CD4-positive, alpha-beta memory T cell (primary cell): ENCODE results near the gene PLPPR3. TPM values are rescaled to one million over a fixed set of nuclear protein-coding genes. Genes with fewer than 3 reads are reported as not detected.

Experiments used
- CTCF ChIA-PET: fragments of 350-600 bp; sonication (Branson Sonifier 250); formaldehyde crosslinking; loops from one replicate; lab custom pipeline; 2021; ENCODE audit warnings: inconsistent platforms; ENCODE audit not compliant: partially characterized antibody; lab: Charles Lee
- POLR2A ChIA-PET: fragments of 350-600 bp; sonication (Branson Sonifier 250); formaldehyde crosslinking; loops from one replicate; lab custom pipeline; 2021; ENCODE audit not compliant: partially characterized antibody; lab: Charles Lee
- DNase-seq, 5 donors: peaks; one replicate each; pipeline versions ENCODE4 v3.0.0 to v3.0.0-alpha.2; 2020 to 2022; ENCODE audit warnings: mixed read lengths in 1 of 5
- H3K27ac ChIP-seq: one replicate; pipeline ENCODE4 v1.7.0; 2013; ENCODE audit warnings: low read depth, low read length
- H3K27me3 ChIP-seq: 2 replicates; pipeline ENCODE4 v1.7.0; 2013; ENCODE audit warnings: mild to moderate bottlenecking, low read length, moderate library complexity; ENCODE audit not compliant: insufficient read depth
- H3K36me3 ChIP-seq: 2 replicates; pipeline ENCODE4 v1.7.0; 2013; ENCODE audit warnings: mild to moderate bottlenecking, low read length, moderate library complexity; ENCODE audit not compliant: insufficient read depth
- H3K4me1 ChIP-seq: 2 replicates; pipeline ENCODE4 v1.7.0; 2013; ENCODE audit warnings: mild to moderate bottlenecking, low read length, moderate library complexity; ENCODE audit not compliant: insufficient read depth
- H3K4me3 ChIP-seq, 2 donors: one replicate each; pipeline ENCODE4 v1.7.0; 2013; ENCODE audit warnings: low read length in 2 of 2, mild to moderate bottlenecking in 1 of 2
- H3K9me3 ChIP-seq, 2 donors: one replicate each; pipeline ENCODE4 v1.7.0; 2013; ENCODE audit warnings: low read length in 2 of 2, control low read depth in 1 of 2; ENCODE audit not compliant: control insufficient read depth in 1 of 2
- H3K27ac Mint-ChIP-seq, 7 donors: one replicate each; pipeline ENCODE4 v1.8.0; 2020 to 2021; ENCODE audit warnings: mixed read lengths in 7 of 7, mild to moderate bottlenecking in 6 of 7, inconsistent platforms in 3 of 7, moderate library complexity in 3 of 7
- H3K27me3 Mint-ChIP-seq, 2 donors: one replicate each; pipeline ENCODE4 v1.8.0; 2020 to 2021; ENCODE audit warnings: mixed read lengths in 2 of 2
- H3K36me3 Mint-ChIP-seq, 2 donors: one replicate each; pipeline ENCODE4 v1.8.0; 2020 to 2021; ENCODE audit warnings: mixed read lengths in 2 of 2, inconsistent platforms in 1 of 2, mild to moderate bottlenecking in 1 of 2
- H3K4me1 Mint-ChIP-seq, 4 donors: one replicate each; pipeline ENCODE4 v1.8.0; 2020 to 2021; ENCODE audit warnings: mixed read lengths in 4 of 4, mild to moderate bottlenecking in 1 of 4
- H3K4me3 Mint-ChIP-seq, 8 donors: one replicate each; pipeline ENCODE4 v1.8.0; 2020 to 2021; ENCODE audit warnings: mixed read lengths in 8 of 8, mild to moderate bottlenecking in 7 of 8, moderate library complexity in 6 of 8, inconsistent platforms in 3 of 8
- H3K9me3 Mint-ChIP-seq, 8 donors: one replicate each; pipeline ENCODE4 v1.8.0; 2020 to 2021; ENCODE audit warnings: mixed read lengths in 8 of 8, mild to moderate bottlenecking in 5 of 8, inconsistent platforms in 3 of 8, moderate library complexity in 1 of 8
- intact Hi-C: fragments of 100-400 bp; cut with micrococcal nuclease; formaldehyde crosslinking; loops from one replicate; pipeline ENCODE4 v1.15.1; 2023
- polyA plus RNA-seq, 2 donors: library from polyadenylated mRNA; unstranded; fragments of 300-500 nt; fragmentation: Illumina TruSeq; gene quantifications; one replicate each; pipeline ENCODE4 v1.2.3, GENCODE V29; 2021
- total RNA-seq, 2 experiments: library from RNA; stranded (reverse); gene quantifications; one replicate each; pipeline ENCODE4 v1.2.3, GENCODE V29; 2021

PLPPR3 gene
- total and polyA plus RNA-seq, 4 experiments from 2014 or later: not detected

DNA sequence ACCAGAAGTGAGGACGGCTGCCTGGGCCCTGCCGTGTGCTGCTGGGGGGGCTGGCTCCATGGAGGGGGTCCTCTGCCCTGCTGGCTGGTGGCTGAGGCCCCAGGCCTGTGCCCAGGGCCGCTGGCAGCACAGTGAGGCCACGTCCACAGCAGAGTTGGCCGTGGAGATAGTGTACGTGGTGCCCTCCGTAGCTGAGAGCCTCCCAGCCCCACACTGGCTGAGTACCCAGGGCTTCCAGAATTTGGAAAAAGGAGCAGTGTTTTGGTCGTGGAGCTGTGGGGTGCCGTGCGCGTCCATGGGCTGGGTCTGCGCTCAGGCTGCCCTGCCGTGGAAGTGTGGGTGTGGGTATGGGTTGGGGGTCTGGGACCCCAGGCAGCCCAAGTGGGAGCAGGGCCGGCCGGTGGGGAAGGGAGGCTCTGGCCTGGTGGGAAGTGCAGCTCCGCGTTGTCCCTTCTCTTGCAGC, 18.6 kb downstream of the PLPPR3 start:
- H3K9me3 Mint-ChIP-seq: peaks cover 0 to 4% (median 0%) of the 10 kb centered on the region in 8 donors
- Histone ChIP-seq H3K4me3 (no peak overlapping the region), H3K9me3 (no peaks in the 10 kb centered on the region), H3K36me3 (peaks cover 45% of the 10 kb centered on the region), H3K27ac (no peak overlapping the region), H3K4me1 (peaks cover 54% of the 10 kb centered on the region), H3K27me3 (no peaks in the 10 kb centered on the region)
- no peaks in the 10 kb centered on the region for H3K27me3 Mint-ChIP-seq
- intact Hi-C loops: no loop called here
- POLR2A ChIA-PET: no interaction called here
- CTCF ChIA-PET: no interaction called here
- peaks cover 18 to 57% of the 10 kb centered on the region in 2 donors for H3K36me3 Mint-ChIP-seq
- peak overlapping the region in 4 of 8 donors; percentile 11 to 91 (median 38) for H3K4me3 Mint-ChIP-seq
- H3K4me1 Mint-ChIP-seq: peaks cover 29 to 63% (median 46%) of the 10 kb centered on the region in 4 donors
- H3K27ac Mint-ChIP-seq: peak overlapping the region in 6 of 7 donors; percentile 31 to 90 (median 50)
- no peak for DNase-seq

DNA sequence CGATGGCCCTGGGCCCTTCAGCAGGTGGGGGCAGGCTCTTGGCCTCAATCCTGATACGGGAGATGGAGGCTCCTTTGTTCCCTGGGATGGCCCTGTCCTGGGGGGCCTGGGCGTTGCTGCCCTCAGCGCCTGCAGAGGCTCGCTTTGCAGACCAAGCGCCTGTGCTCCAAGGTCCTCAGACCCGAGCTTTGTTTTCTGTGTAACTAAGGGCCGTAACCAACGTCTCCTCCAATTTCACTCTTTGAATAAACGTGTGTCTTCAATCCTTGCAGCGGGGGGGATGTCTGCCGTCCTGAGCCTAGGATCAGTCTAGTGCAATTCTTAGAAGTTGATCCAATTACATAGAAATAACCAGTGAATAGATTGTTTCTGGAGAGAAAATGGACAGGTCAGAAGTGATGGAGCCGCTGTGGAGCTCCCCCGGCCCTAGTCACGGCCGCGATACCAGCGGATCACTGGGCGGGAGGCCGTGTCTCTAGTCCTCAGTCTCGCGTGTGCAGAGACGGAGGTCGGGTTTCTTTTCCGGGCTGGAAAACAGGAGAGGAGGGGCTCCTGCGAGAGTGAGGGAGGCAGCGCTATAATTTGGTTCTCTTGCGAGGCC, 19.2 kb downstream of the PLPPR3 start:
- H3K9me3 ChIP-seq: no peaks in the 10 kb centered on the region
- H3K4me3 ChIP-seq: no peak overlapping the region
- Mint-ChIP-seq H3K4me1 (peaks cover 25 to 61% (median 44%) of the 10 kb centered on the region in 4 donors), H3K4me3 (peak overlapping the region in 7 of 8 donors; percentile 51 to 91 (median 80)), H3K27ac (peak overlapping the region in 6 of 7 donors; percentile 50 to 92 (median 84)), H3K9me3 (peaks cover 0 to 4% (median 0%) of the 10 kb centered on the region in 8 donors), H3K27me3 (no peaks in the 10 kb centered on the region), H3K36me3 (peaks cover 13 to 52% of the 10 kb centered on the region in 2 donors)
- H3K27ac ChIP-seq: peak overlapping the region; percentile 42
- no peaks in the 10 kb centered on the region for H3K27me3 ChIP-seq
- peaks cover 40% of the 10 kb centered on the region for H3K36me3 ChIP-seq
- intact Hi-C loops: no loop called here
- ChIA-PET CTCF (no interaction called here), POLR2A (interaction anchor here (0.9 kb wide), 1 partner anchor 467 kb away, joined by 3 read pairs; the partner anchor contains the start of gene CIRBP)
- H3K4me1 ChIP-seq: peaks cover 54% of the 10 kb centered on the region
- no peak for DNase-seq

DNA sequence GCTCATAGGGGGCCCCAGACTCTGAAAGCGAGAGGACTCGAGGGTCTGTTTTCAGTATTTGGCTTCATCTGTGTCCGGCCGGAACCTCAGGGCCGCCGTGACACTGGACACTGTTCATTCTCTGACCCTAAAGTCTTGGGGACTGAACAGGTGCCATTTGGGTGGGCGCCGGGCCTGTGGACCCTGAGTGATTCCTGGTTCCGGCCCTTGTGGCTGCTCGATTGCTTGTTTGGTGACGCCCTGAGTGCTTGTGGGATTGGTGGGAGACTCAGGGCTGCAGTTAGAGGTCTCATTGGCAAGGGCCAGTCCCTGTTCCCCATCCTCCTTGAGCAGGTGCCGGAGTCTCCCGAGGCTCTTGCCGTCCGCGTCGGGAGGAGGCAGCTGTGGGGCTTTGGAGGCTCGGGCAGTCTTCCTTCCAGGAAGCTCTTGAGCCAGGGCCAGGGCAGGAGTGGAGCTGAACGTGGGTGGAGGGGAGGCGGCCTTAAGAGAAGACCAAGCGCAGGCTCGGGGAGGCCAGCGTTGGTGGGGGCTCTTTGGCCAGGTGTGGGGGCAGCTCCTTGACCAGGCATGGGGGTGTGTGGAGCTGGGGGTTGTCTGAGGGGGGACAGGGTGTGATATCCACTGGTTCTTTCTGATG, 19.8 kb downstream of the PLPPR3 start:
- Mint-ChIP-seq H3K4me1 (peaks cover 22 to 56% (median 38%) of the 10 kb centered on the region in 4 donors), H3K36me3 (peaks cover 7 to 46% of the 10 kb centered on the region in 2 donors), H3K9me3 (peaks cover 0 to 1% (median 0%) of the 10 kb centered on the region in 8 donors), H3K4me3 (peak overlapping the region; percentile 63 to 91 (median 82)), H3K27ac (peak overlapping the region; percentile 29 to 92 (median 76)), H3K27me3 (no peaks in the 10 kb centered on the region)
- POLR2A ChIA-PET: interaction anchor here (0.9 kb wide), 1 partner anchor 467 kb away, joined by 3 read pairs; the partner anchor contains the start of gene CIRBP
- Histone ChIP-seq H3K27me3 (no peaks in the 10 kb centered on the region), H3K27ac (peak overlapping the region; percentile 42), H3K36me3 (peaks cover 34% of the 10 kb centered on the region), H3K4me3 (peak overlapping the region in 1 of 2 donors; percentile 38), H3K9me3 (no peaks in the 10 kb centered on the region), H3K4me1 (peaks cover 54% of the 10 kb centered on the region)
- intact Hi-C loops: no loop called here
- DNase-seq: no peak
- CTCF ChIA-PET: no interaction called here

- H3K27ac ChIP-seq: peak overlapping the region; percentile 42
- Mint-ChIP-seq H3K27me3 (no peaks in the 10 kb centered on the region), H3K27ac (peak overlapping the region in 6 of 7 donors; percentile 48 to 93 (median 70)), H3K9me3 (peaks cover 0 to 1% (median 0%) of the 10 kb centered on the region in 8 donors), H3K4me1 (peaks cover 25 to 62% (median 42%) of the 10 kb centered on the region in 4 donors), H3K36me3 (peaks cover 7 to 44% of the 10 kb centered on the region in 2 donors), H3K4me3 (peak overlapping the region; percentile 67 to 91 (median 82))
- no peaks in the 10 kb centered on the region for H3K27me3 ChIP-seq
- peaks cover 27% of the 10 kb centered on the region for H3K36me3 ChIP-seq
- ChIA-PET CTCF (interaction anchor here (0.5 kb wide), 1 partner anchor 27 kb away, joined by 3 read pairs; no protein-coding TSS in a partner anchor), POLR2A (interaction anchor here (0.8 to 1.4 kb wide), 6 partner anchors 8 to 468 kb away, joined by 3 to 4 read pairs (median 3); partner anchors contain the start of genes CIRBP and WDR18)
- H3K4me3 ChIP-seq: peak overlapping the region; percentile 29 to 38
- intact Hi-C loops: no loop called here
- H3K4me1 ChIP-seq: peaks cover 58% of the 10 kb centered on the region
- no peaks in the 10 kb centered on the region for H3K9me3 ChIP-seq
- DNase-seq: peak in 1 of 5 donors; percentile 33
These were observed 20.5 kb downstream of the PLPPR3 start for GRCh38 chr19:801030-801860.

GRCh38 chr19:800360-801029, 21.3 kb downstream of the PLPPR3 start:
- intact Hi-C loops: no loop called here
- CTCF ChIA-PET: no interaction called here
- no peak for DNase-seq
- Mint-ChIP-seq H3K4me3 (peak overlapping the region; percentile 77 to 94 (median 87)), H3K27me3 (no peaks in the 10 kb centered on the region), H3K4me1 (peaks cover 25 to 62% (median 42%) of the 10 kb centered on the region in 4 donors), H3K9me3 (peaks cover 0 to 1% (median 0%) of the 10 kb centered on the region in 8 donors), H3K36me3 (peaks cover 7 to 44% of the 10 kb centered on the region in 2 donors), H3K27ac (peak overlapping the region; percentile 70 to 93 (median 88))
- POLR2A ChIA-PET: interaction anchor here (0.8 to 1.6 kb wide), 7 partner anchors 8 to 469 kb away, joined by 3 to 6 read pairs (median 3); partner anchors contain the start of genes CIRBP and WDR18
- Histone ChIP-seq H3K27ac (peak overlapping the region; percentile 42), H3K36me3 (peaks cover 25% of the 10 kb centered on the region), H3K4me1 (peaks cover 60% of the 10 kb centered on the region), H3K27me3 (no peaks in the 10 kb centered on the region), H3K9me3 (no peaks in the 10 kb centered on the region), H3K4me3 (peak overlapping the region; percentile 28 to 38)
